ENCODE data around the gene SH3BP1.
"Not testable (repeated sequence)": the region's sequence is repeated elsewhere in the genome, so short reads cannot be mapped to it uniquely, and the experiment has no call there.

The SH3BP1 gene

GRCh38 chr22:37634417-37634924 lies 5.0 kb upstream of the SH3BP1 start:
- peak; percentile 35 for DNase-seq

DNA sequence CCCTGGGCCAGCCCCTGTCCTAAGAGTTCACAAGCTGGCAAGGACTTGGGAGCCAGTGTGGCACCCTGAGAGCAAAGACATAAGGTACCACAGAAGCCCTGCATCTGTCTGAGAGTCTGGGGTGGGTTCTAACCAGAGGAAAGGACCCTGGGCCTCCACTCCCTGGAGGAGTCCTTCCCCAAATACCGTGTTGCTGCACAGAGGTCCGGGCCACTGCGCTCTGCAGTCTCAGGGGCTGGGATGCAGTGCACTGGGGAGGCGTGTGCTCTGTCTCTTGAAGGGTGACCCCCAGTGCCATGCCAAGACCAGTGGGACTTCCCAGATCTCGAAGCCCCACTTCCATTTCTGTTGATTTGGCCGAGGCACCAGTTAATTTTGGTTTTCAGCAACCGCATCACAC lies 4.3 kb upstream of the SH3BP1 start:
- DNase-seq, result no peak

DNA sequence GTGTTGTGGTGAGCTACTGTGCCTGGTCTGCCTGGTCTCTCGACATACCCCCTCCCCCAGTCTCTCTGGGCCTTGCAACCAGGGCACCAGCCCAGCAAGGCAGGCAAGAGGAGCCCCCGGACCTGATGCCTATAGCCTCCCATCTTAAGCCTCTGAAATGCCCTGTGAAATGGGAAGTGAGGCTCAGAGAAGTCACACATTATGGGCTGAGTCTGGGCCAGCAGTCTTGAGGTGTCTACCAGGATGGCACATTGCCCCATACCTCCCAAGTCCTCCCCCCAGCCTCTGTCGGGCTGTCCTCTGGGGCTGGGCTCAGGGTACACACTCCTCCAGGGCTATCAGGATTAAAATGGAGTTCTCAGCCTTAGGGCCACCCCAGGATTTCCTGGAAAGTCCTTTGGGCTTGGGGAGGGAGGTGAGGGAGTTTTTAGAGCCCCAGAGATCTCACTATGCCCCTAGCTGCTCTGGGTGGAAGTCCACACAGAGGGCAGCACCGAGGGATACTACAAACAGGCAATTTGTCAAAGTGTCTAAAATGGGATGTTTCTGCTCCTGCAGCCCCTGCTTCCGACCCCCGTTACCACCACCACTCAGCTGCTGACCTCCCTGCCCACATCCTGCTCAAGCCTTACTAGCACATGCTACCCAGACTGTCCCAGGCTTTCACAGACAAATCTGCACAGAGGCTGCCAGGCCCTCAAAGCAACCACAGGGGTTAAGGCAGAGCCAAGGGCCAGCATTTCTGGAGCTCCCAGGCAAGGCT lies 3.1 kb upstream of the SH3BP1 start:
- peak; percentile 66 for DNase-seq

GRCh38 chr22:37636949-37637273 lies 2.6 kb upstream of the SH3BP1 start:
- DNase-seq, result no peak

DNA sequence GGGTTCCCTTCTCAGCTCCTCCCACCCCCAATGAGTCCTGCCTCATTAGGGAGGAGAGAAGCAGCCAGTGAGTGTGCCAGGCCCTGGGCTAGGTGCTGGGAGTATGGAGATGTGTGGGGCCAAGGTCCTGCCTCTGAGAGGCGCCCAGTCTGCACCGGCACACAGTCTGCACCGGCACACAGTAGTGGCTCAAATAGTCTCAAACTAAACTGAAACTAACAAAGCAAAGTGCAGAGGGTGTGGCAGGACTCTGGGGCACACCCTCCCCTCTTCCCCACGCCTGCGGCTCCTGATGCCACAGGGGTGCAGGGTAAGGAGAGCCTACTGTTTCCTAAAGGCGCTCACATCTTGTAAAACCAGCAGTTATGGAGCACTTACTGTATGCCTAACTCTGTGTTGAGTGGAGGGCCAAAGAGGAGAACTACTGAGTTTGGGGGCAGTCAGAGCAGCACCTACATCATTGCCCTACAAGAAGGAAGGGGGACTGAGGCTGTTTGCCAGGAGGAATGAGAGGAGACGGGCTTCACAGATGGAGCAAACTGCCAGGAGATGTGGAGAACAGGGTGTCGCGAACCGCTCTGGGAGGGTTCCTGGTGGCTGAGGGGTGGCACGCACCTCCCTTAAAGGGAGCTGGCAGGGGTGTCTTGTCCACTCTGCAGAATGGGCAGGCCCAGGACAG lies 939 bp upstream of the SH3BP1 start:
- peak; percentile 67 for DNase-seq

GRCh38 chr22:37639771-37640590 lies 512 bp downstream of the SH3BP1 start:
- DNase-seq, result peak; percentile 31

- DNase-seq, result no peak
Measured at GRCh38 chr22:37640591-37641560, 1.4 kb downstream of the SH3BP1 start.

GRCh38 chr22:37641561-37641949 lies 2.1 kb downstream of the SH3BP1 start:
- no peak for DNase-seq

GRCh38 chr22:37643225-37643847 lies 3.9 kb downstream of the SH3BP1 start:
- peak; percentile 89 for DNase-seq

DNA sequence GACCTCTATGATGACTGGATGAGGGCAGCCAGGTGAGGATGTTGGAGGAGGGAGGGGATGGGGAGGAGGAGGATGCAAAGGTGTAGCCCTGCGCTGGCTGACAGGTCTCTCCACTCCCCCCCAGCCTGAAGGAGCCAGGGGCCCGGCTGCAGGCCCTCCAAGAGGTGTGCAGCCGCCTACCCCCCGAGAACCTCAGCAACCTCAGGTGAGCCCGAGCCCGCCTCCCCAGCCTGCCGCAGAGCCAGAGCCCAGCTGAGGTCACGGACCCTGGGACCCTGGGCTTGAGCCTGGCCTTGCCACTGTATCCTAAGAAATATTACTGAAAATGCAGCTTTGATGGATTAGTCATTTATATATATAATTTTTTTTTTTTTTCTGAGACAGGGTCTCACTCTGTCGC lies 7.8 kb downstream of the SH3BP1 start:
- no peak for DNase-seq

GRCh38 chr22:37647928-37648327 lies 8.5 kb downstream of the SH3BP1 start:
- DNase-seq, result no peak

DNA sequence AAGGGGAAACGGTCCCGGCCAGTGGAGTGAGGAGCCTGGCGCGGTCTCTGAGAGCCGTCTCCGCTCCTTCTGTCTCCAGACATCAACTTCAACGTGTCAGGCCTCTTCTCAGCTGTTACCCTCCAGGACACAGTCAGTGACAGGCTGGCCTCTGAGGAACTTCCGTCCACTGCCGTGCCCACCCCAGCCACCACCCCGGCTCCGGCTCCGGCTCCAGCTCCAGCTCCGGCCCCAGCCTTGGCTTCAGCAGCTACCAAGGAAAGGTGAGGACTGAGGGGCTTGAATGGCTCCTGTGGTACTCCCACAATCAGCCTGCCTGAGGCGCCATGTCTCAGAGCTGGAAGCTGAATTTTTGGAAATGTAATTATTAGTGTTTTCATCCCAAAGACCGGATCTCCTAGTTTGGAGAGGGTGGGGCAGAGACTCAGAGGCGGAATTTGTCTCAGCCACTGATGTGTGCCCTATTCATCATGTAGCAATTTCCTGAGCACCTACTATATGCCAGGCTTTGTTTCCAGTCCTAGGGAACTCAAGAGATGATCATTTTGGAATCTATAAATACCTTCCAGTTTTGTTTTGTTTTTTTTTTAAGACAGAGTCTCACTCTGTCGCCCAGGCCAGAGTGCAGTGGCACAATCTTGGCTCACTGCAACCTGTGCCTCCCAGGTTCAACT lies 11.1 kb downstream of the SH3BP1 start:
- no peak for DNase-seq

- no peak for DNase-seq
Measured at GRCh38 chr22:37654563-37655251, 15.2 kb downstream of the SH3BP1 start.

GRCh38 chr22:37655252-37655563 lies 15.7 kb downstream of the SH3BP1 start:
- DNase-seq, result no peak

DNA sequence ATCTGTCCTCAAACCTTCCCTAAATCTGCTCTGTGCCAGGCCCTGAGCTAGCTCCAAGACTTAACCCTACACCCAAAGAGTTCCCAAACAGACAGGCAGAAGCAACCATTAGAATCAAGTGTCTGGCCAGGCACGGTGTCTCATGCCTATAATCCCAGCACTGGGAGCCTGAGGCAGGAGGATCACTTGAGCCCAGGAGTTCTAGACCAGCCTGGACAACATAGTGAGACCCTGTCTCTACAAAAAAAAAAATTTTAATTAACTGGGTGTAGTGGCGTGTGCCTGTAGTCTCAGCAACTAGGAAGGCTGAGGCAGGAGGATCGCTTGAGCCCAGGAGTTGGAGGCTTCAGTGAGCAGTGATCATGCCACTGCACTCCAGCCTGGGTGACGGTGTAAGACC lies 17.1 kb downstream of the SH3BP1 start:
- not testable (repeated sequence) for DNase-seq

- DNase-seq, result no peak
Measured at GRCh38 chr22:37657590-37658132, 18.2 kb downstream of the SH3BP1 start.

GRCh38 chr22:37658133-37659065 lies 18.9 kb downstream of the SH3BP1 start, which contains the start of gene PDXP:
PDXP (plus strand) TSS chr22:37658723; CDS start chr22:37658783, 60 bp downstream.
- DNase-seq, result peak; percentile 99

DNA sequence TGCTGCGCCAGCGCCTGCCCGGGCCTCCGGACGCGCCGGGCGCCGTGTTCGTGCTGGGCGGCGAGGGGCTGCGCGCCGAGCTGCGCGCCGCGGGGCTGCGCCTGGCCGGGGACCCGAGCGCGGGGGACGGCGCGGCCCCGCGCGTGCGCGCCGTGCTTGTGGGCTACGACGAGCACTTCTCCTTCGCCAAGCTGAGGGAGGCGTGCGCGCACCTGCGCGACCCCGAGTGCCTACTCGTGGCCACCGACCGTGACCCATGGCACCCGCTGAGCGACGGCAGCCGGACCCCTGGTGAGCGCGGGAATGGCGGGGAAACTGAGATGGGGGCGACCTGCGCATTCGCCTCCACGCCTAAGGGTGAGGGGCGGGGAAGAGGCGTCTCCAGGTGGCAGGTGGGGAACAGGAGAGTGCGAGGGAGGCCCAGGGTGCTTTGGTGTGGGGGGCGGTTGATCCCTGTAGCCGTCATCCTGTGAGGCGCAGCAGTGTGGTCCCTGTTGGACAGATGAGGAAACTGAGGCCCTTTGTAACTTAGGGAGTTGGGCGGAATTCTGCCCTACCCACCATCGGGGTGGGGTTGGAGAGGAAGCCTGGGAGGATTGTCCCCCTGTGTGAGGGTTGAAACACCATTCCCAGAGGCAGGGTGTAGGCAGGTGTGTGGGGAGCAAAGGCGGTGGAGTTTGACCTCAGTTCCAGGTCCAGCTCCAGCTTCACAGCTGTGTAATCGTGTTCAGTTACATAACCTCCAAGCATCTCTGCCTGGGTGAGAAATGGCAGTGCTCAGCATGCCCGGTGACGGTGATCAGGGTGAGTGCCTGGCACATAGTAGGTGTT lies 19.8 kb downstream of the SH3BP1 start:
- DNase-seq, result peak; percentile 51

All from activated CD4-positive, alpha-beta T cell treated with anti-CD3 and anti-CD28 coated beads, Interleukin-10, Interleukin-2, amounts not matched to agents 100 ng/mL and 50 ng/mL, durations not matched to agents 16 hours and 8 hours (primary cell).